BE2C (cell line): ENCODE results near the gene PTX4.

Experiments used
- DNase-seq: peaks from one replicate; pipeline ENCODE4 v3.0.0-alpha.2; 2020
- H3K27me3 ChIP-seq: fragments of 250-450 bp; sonication (Bioruptor Pico); 2 replicates; pipeline ENCODE4 v1.5.1; 2020; ENCODE audit warnings: mild to moderate bottlenecking
- H3K36me3 ChIP-seq: fragments of 250-450 bp; sonication (Bioruptor Pico); 2 replicates; pipeline ENCODE4 v1.5.1; 2020; ENCODE audit warnings: mild to moderate bottlenecking
- H3K4me1 ChIP-seq: fragments of 250-450 bp; sonication (Bioruptor Pico); 2 replicates; pipeline ENCODE4 v1.5.1; 2020
- H3K4me3 ChIP-seq: 2 replicates; pipeline ENCODE4 v1.5.1; 2011; ENCODE audit warnings: low read depth, low read length
- H3K9me3 ChIP-seq: fragments of 250-450 bp; sonication (Bioruptor Pico); 2 replicates; pipeline ENCODE4 v1.5.1; 2020
- TF ChIP-seq, protein P1 (sequence below): IDR thresholded peaks from 2 replicates; pipeline ENCODE4 v1.5.1; 2012; ENCODE audit warnings: mild to moderate bottlenecking, low read depth, low read length

Gene PTX4

DNA sequence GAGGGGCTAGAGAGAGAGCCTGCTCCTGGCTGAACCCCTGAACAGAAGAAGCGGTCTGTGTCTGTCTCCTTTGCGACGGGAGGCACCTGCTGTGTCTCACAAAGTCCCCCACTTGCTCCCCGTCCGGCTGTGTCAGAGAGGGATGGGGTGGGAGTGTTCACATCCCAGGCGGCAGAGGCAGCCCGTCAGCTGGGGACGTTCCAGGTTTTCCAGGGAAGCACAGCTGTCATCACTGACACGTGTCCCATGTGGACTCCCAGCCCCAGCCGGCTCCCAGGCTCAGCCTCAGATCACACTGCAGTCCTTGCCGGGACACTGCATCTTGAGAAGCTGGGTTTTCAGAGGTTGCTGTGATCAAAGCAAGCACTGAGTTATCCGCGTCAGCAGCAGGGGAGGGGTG is 6.0 kb upstream of the PTX4 start:
- H3K4me3 ChIP-seq, result peak overlapping the region; percentile 85
- no peaks in the 10 kb centered on the region for H3K27me3 ChIP-seq
- TF ChIP-seq, protein P1, sequence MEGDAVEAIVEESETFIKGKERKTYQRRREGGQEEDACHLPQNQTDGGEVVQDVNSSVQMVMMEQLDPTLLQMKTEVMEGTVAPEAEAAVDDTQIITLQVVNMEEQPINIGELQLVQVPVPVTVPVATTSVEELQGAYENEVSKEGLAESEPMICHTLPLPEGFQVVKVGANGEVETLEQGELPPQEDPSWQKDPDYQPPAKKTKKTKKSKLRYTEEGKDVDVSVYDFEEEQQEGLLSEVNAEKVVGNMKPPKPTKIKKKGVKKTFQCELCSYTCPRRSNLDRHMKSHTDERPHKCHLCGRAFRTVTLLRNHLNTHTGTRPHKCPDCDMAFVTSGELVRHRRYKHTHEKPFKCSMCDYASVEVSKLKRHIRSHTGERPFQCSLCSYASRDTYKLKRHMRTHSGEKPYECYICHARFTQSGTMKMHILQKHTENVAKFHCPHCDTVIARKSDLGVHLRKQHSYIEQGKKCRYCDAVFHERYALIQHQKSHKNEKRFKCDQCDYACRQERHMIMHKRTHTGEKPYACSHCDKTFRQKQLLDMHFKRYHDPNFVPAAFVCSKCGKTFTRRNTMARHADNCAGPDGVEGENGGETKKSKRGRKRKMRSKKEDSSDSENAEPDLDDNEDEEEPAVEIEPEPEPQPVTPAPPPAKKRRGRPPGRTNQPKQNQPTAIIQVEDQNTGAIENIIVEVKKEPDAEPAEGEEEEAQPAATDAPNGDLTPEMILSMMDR, result no peak
- H3K9me3 ChIP-seq, result no peaks in the 10 kb centered on the region
- peaks cover 4% of the 10 kb centered on the region for H3K4me1 ChIP-seq
- DNase-seq, result no peak
- H3K36me3 ChIP-seq, result peaks cover 40% of the 10 kb centered on the region

DNA sequence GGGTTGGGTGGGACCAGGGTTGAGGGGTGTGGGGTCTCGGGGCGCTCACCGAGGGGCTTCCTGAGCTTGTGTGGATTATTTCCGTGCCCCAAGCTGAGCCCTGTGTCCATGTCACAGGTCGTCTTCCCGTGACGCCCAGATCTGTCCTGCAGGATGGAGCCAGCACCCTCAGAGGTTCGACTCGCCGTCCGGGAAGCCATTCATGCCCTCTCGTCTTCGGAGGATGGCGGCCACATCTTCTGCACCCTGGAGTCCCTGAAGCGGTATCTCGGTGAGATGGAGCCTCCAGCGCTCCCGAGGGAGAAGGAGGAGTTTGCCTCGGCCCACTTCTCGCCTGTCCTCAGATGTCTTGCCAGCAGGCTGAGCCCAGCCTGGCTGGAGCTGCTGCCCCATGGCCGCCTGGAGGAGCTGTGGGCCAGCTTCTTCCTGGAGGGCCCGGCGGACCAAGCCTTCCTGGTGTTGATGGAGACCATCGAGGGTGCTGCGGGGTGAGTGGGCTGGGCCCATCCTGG is 5.4 kb upstream of the PTX4 start:
- Histone ChIP-seq H3K4me3 (peak overlapping the region; percentile 85), H3K9me3 (no peaks in the 10 kb centered on the region), H3K36me3 (peaks cover 37% of the 10 kb centered on the region), H3K4me1 (peaks cover 4% of the 10 kb centered on the region), H3K27me3 (no peaks in the 10 kb centered on the region)
- peak; percentile 84 for DNase-seq
- TF ChIP-seq, protein P1, result peak; percentile 72

DNA sequence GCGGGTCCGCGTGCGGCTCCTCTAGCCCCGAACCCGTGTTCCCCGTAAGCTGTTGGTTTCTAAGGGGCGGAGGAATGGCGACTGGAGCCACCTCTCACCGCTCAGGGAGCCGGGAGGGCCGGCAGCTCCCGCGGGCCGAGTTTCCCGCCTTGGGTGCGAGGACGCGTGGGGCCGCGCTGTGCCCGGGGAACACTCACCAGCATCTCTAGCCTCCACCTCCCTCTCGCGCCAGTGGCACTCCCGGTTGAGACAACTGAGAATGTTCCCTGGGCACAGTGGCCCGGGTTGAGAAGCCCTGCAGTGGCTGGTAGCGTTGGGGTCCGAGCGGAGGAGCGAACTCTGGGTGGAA is 5.0 kb upstream of the PTX4 start:
- Histone ChIP-seq H3K4me3 (peak overlapping the region; percentile 85), H3K27me3 (no peaks in the 10 kb centered on the region), H3K36me3 (peaks cover 34% of the 10 kb centered on the region), H3K9me3 (no peaks in the 10 kb centered on the region), H3K4me1 (peaks cover 4% of the 10 kb centered on the region)
- peak; percentile 36 for DNase-seq
- TF ChIP-seq, protein P1, result no peak

DNA sequence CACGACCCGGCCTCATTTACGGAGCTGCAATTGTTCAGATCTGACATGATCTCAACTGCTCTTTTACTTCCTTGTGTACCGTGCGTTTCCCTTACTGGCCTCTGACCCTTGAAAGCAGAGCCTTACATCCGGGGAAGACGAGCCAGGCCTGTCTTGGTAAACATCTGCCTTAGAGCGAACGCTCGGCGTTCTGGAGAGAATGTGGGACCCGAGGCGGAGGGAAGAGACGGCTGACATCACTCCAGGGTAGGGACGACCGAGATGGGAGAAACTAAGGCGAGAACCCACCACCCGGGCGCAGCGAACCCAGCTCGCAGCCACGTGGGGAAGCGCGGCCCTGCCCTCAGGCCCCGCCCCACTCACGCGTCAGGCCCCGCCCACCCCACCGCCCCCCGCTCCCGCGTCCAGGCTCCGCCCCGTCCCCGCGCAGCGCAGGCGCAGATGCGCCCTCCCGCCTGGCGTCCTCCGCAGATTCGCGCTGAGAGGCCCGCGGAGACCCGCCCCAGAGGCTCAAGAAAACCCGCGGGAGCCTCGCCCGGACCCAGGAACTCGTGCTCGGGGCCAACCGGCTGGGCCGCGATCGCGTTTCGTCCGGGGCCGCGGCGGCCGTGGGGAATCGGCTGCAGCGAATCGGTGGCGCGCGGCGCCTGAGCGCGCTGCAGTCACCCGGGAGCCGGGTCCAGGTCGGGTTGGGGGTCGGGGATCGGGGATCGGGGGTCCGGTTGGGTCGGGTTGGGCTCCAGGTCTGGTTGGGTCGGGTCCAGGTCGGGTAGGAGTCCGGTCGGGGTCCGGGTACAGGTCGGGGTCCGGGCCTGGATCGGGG is 4.4 kb upstream of the PTX4 start, which contains the start of gene TELO2:
Gene TELO2, plus strand, starts transcription at position 438 of the 823 bp plus-strand sequence. CDS start 922 bp downstream, outside the sequence.
- peak; percentile 90 for DNase-seq
- no peaks in the 10 kb centered on the region for H3K9me3 ChIP-seq
- H3K4me1 ChIP-seq, result peaks cover 4% of the 10 kb centered on the region
- H3K36me3 ChIP-seq, result peaks cover 34% of the 10 kb centered on the region
- TF ChIP-seq, protein P1, result no peak
- H3K4me3 ChIP-seq, result peak within 1 kb of the TSS; percentile 85
- no peaks in the 10 kb centered on the region for H3K27me3 ChIP-seq

DNA sequence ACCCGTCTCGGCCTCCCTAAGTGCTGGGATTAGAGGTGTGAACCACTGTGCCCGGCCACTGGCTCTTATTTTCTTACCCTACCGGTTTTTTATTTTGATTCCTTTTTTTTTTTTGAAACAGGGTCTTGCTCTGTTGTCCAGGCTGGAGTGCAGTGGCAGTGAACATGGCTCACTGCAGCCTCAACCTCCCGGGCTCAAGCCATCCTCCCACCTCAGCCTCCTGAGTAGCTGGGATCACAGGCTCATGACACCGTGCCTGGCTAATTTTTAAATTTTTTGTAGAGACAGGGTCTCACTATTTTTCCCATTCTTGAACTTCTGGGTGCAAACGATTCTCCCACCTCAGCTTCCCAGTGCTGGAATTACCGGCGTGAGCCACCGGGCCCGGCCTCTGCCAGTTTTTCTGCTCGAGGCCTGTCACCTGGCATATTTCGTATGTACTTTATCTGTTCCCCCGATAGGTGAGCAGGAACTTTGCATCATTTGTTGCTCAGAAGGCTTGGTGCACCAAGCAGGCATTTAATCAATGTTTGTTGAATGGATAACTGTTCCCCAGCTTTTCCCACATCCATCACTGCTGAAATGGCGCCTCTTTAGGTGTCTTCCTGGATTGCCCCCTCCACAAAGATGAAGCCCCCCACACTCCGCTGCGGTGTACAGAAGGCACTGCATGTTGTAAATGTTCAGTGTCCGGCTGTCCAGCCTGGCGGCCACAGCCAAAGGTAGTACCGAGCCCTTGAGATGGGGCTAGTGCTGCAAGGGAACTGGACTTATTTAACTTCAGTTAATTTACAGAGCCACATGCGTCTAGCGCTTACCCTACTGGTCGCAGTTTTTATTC is 3.6 kb upstream of the PTX4 start:
- TF ChIP-seq, protein P1, result no peak
- Histone ChIP-seq H3K4me3 (peak overlapping the region; percentile 59), H3K36me3 (peaks cover 29% of the 10 kb centered on the region), H3K27me3 (no peaks in the 10 kb centered on the region), H3K9me3 (no peaks in the 10 kb centered on the region), H3K4me1 (peaks cover 4% of the 10 kb centered on the region)
- DNase-seq, result peak; percentile 5

DNA sequence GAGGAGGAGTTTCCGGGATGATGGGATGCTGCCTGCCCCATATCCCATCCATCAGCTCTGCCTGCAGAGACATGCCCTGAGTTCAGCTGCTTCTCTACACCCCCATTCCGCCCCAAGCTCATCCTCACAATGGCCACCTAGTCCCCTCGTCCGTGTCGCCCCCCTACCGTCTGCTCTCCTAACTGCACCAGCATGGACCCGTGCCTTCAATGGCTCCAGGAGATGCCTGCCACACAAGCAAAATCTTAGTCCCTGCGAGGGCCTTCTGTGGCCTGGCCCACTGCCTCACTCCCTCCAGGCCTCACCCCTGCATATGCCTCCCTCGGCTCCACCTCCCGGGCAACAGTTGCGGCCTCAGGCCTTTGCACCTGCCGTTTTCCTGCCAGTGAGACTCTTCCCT is 2.6 kb upstream of the PTX4 start:
- Histone ChIP-seq H3K27me3 (no peaks in the 10 kb centered on the region), H3K9me3 (no peaks in the 10 kb centered on the region), H3K4me1 (peaks cover 4% of the 10 kb centered on the region), H3K4me3 (no peak overlapping the region), H3K36me3 (peaks cover 19% of the 10 kb centered on the region)
- TF ChIP-seq, protein P1, result no peak
- DNase-seq, result no peak
